ENCODE measurements around the gene FEM1A. TPM values are rescaled to one million over a fixed set of nuclear protein-coding genes. Genes with fewer than 3 reads are reported as not detected.
"Not testable (repeated sequence)": the region's sequence is repeated elsewhere in the genome, so short reads cannot be mapped to it uniquely, and the experiment has no call there.

Gene FEM1A
- total and polyA plus RNA-seq, 2 of the 8 experiments (the other 6 are each of a cell fraction or from before 2014, with no cell fraction given) = 6.7 to 16.1 TPM

GRCh38 chr19:4821265-4821664, 29.7 kb downstream of the FEM1A start:
- POLR2A ChIA-PET (ENCODE audit: partially characterized antibody) = no interaction called here

GRCh38 chr19:4822354-4822753, 30.8 kb downstream of the FEM1A start:
- H3K9ac ChIP-seq (replicated peaks in 1 of 4; ENCODE audit: extremely low read depth in 1 of 4, low read depth in 3 of 4, low read length in 3 of 4); H3K23ac ChIP-seq (ENCODE audit: insufficient read length); H3K79me2 ChIP-seq (ENCODE audit: control insufficient read depth in 1 of 2, insufficient read depth in 2 of 2, low read length in 2 of 2); H3K36me3 ChIP-seq (ENCODE audit: control insufficient read depth in 2 of 4, insufficient read depth in 4 of 4, low read length in 3 of 4); H2AK5ac ChIP-seq (ENCODE audit: low read depth, low read length); H3K56ac ChIP-seq (replicated peaks; ENCODE audit: insufficient read length, low read depth, low read length); H3K18ac ChIP-seq (ENCODE audit: extremely low read depth, low read length); FAIRE-seq; H2BK120ac ChIP-seq (replicated peaks; ENCODE audit: low read depth, low read length); H3K9me3 ChIP-seq (ENCODE audit: insufficient read depth in 2 of 2, low read depth in 1 of 2, low read length in 1 of 2); H3K4me1 ChIP-seq (replicated peaks in 1 of 4; ENCODE audit: control insufficient read depth in 3 of 4, insufficient read depth in 4 of 4, low read length in 3 of 4); H4K5ac ChIP-seq (ENCODE audit: insufficient read length, low read depth, low read length); H2BK12ac ChIP-seq (ENCODE audit: low read depth, low read length); H2BK15ac ChIP-seq (ENCODE audit: low read length); H3K27ac ChIP-seq (ENCODE audit: low read depth, low read length); H2BK20ac ChIP-seq (ENCODE audit: low read length); DNase-seq (ENCODE audit: low read depth in 1 of 2, low spot score in 2 of 2); H4K20me1 ChIP-seq (replicated peaks in 1 of 2; ENCODE audit: control insufficient read depth in 1 of 2, insufficient read depth in 2 of 2, low read length in 2 of 2); H3K4ac ChIP-seq (replicated peaks; ENCODE audit: insufficient read length, low read depth, low read length); H3K4me3 ChIP-seq (ENCODE audit: extremely low read depth in 1 of 4, insufficient read depth in 2 of 4, low read depth in 3 of 4, low read length in 4 of 4); H3K14ac ChIP-seq (ENCODE audit: insufficient read length); H2AFZ ChIP-seq (ENCODE audit: low read length); H2BK5ac ChIP-seq (ENCODE audit: low read depth, low read length); H3K27me3 ChIP-seq (replicated peaks in 1 of 4; ENCODE audit: control insufficient read depth in 3 of 4, extremely low read depth in 1 of 4, insufficient read depth in 3 of 4, low read length in 3 of 4); H3K4me2 ChIP-seq (ENCODE audit: insufficient read depth in 1 of 2, low read depth in 2 of 2, low read length in 2 of 2); H3K23me2 ChIP-seq (ENCODE audit: low read depth, low read length); H3K79me1 ChIP-seq (ENCODE audit: low read depth, low read length); H4K91ac ChIP-seq (replicated peaks; ENCODE audit: insufficient read length, low read length); H4K8ac ChIP-seq (ENCODE audit: extremely low read depth, insufficient read depth, low read length): not testable (repeated sequence)
- POLR2A ChIA-PET (ENCODE audit: partially characterized antibody) = interaction anchor here (1.2 kb wide), 1 partner anchor 25 kb away, joined by 3 read pairs; no protein-coding TSS in a partner anchor
- CTCF ChIA-PET (ENCODE audit: partially characterized antibody) = interaction anchor here (0.8 to 10.0 kb wide), 4 partner anchors 12 to 204 kb away, joined by 3 to 71 read pairs (median 5); no protein-coding TSS in a partner anchor
- WGBS, 2 experiments (ENCODE audit: extremely low coverage in 1 of 2, insufficient coverage in 1 of 2, insufficient read length in 1 of 2, insufficient replicate concordance in 2 of 2, low coverage in 1 of 2, low lambda C conversion rate in 2 of 2, missing lambda C conversion rate in 1 of 2) = 89% methylated on average over 7 of the region's 7 CpGs; no CpG with 5 or more reads in 1 of the 2 experiments

More at GRCh38 chr19:4821265-4821664, 29.7 kb downstream of the FEM1A start:
- Histone ChIP-seq H2BK15ac (ENCODE audit: low read length) (no peak overlapping the region), H2AFZ (ENCODE audit: low read length) (no peak overlapping the region), H3K27ac (ENCODE audit: low read depth, low read length) (no peak overlapping the region), H3K4me1 (replicated peaks in 1 of 4; ENCODE audit: control insufficient read depth in 3 of 4, insufficient read depth in 4 of 4, low read length in 3 of 4) (no peaks in the 10 kb centered on the region), H4K20me1 (replicated peaks in 1 of 2; ENCODE audit: control insufficient read depth in 1 of 2, insufficient read depth in 2 of 2, low read length in 2 of 2) (no peaks in the 10 kb centered on the region), H4K8ac (ENCODE audit: extremely low read depth, insufficient read depth, low read length) (no peak overlapping the region), H3K27me3 (replicated peaks in 1 of 4; ENCODE audit: control insufficient read depth in 3 of 4, extremely low read depth in 1 of 4, insufficient read depth in 3 of 4, low read length in 3 of 4) (peaks cover 0 to 9% (median 8%) of the 10 kb centered on the region in 4 experiments; a peak in 6 of 7 replicates), H3K18ac (ENCODE audit: extremely low read depth, low read length) (no peak overlapping the region), H2BK120ac (replicated peaks; ENCODE audit: low read depth, low read length) (no peak overlapping the region), H3K56ac (replicated peaks; ENCODE audit: insufficient read length, low read depth, low read length) (no peak overlapping the region), H2BK5ac (ENCODE audit: low read depth, low read length) (no peak overlapping the region), H4K91ac (replicated peaks; ENCODE audit: insufficient read length, low read length) (no peak overlapping the region), H4K5ac (ENCODE audit: insufficient read length, low read depth, low read length) (no peak overlapping the region), H2BK20ac (ENCODE audit: low read length) (no peak overlapping the region), H3K4me2 (ENCODE audit: insufficient read depth in 1 of 2, low read depth in 2 of 2, low read length in 2 of 2) (no peak overlapping the region), H3K9me3 (ENCODE audit: insufficient read depth in 2 of 2, low read depth in 1 of 2, low read length in 1 of 2) (no peaks in the 10 kb centered on the region; a peak in 1 of 4 replicates), H2AK5ac (ENCODE audit: low read depth, low read length) (no peak overlapping the region), H3K9ac (replicated peaks in 1 of 4; ENCODE audit: extremely low read depth in 1 of 4, low read depth in 3 of 4, low read length in 3 of 4) (no peak overlapping the region), H3K36me3 (ENCODE audit: control insufficient read depth in 2 of 4, insufficient read depth in 4 of 4, low read length in 3 of 4) (no peaks in the 10 kb centered on the region), H3K79me2 (ENCODE audit: control insufficient read depth in 1 of 2, insufficient read depth in 2 of 2, low read length in 2 of 2) (no peaks in the 10 kb centered on the region), H3K4me3 (ENCODE audit: extremely low read depth in 1 of 4, insufficient read depth in 2 of 4, low read depth in 3 of 4, low read length in 4 of 4) (no peak overlapping the region), H3K23me2 (ENCODE audit: low read depth, low read length) (no peaks in the 10 kb centered on the region), H3K4ac (replicated peaks; ENCODE audit: insufficient read length, low read depth, low read length) (no peak overlapping the region), H3K23ac (ENCODE audit: insufficient read length) (no peak overlapping the region), H3K14ac (ENCODE audit: insufficient read length) (no peak overlapping the region), H2BK12ac (ENCODE audit: low read depth, low read length) (no peak overlapping the region), H3K79me1 (ENCODE audit: low read depth, low read length) (no peaks in the 10 kb centered on the region)
- FAIRE-seq = no peak
- CTCF ChIA-PET (ENCODE audit: partially characterized antibody) = interaction anchor here (10.0 kb wide), 1 partner anchor 11 kb away, joined by 71 read pairs; no protein-coding TSS in a partner anchor
- no peak for TF ChIP-seq NANOG (IDR thresholded peaks at IDR 0.05; ENCODE audit: insufficient read depth, low read depth, low read length, poor library complexity, severe bottlenecking)
- no peak for DNase-seq (ENCODE audit: low read depth in 1 of 2, low spot score in 2 of 2)
- WGBS, 2 experiments (ENCODE audit: extremely low coverage in 1 of 2, insufficient coverage in 1 of 2, insufficient read length in 1 of 2, insufficient replicate concordance in 2 of 2, low coverage in 1 of 2, low lambda C conversion rate in 2 of 2, missing lambda C conversion rate in 1 of 2) = 80% methylated on average over 4 of the region's 4 CpGs; no CpG with 5 or more reads in 1 of the 2 experiments

All from H1 (cell line).